ENCODE measurements around the gene VAV2.

GRCh38 chr9:133876144-133876543, 116.0 kb downstream of the VAV2 start:
- no peak for TF ChIP-seq USF1 (IDR thresholded peaks at IDR 0.05)
- TF ChIP-seq RAD21 (IDR thresholded peaks at IDR 0.05; ENCODE audit: low read depth) = no peak
- TF ChIP-seq EP300 (IDR thresholded peaks at IDR 0.05; ENCODE audit: borderline replicate concordance) = no peak
- TF ChIP-seq TEAD4 (IDR thresholded peaks at IDR 0.05) = no peak
- TF ChIP-seq CEBPB (IDR thresholded peaks at IDR 0.05) = no peak
- TF ChIP-seq MAX (IDR thresholded peaks at IDR 0.05) = no peak
- no peak for TF ChIP-seq CREB1 (IDR thresholded peaks at IDR 0.05; ENCODE audit: low read depth)
- TF ChIP-seq TAF1 (IDR thresholded peaks at IDR 0.05; ENCODE audit: low read depth) = no peak
- no peak for TF ChIP-seq TCF12 (IDR thresholded peaks at IDR 0.05; ENCODE audit: low read depth)
- no peak for TF ChIP-seq REST (IDR thresholded peaks at IDR 0.05; ENCODE audit: low read depth)
- TF ChIP-seq NFIC (IDR thresholded peaks at IDR 0.05) = no peak
- no peak for TF ChIP-seq FOXM1 (IDR thresholded peaks at IDR 0.05; ENCODE audit: borderline replicate concordance, low read depth)
- TF ChIP-seq YY1 (IDR thresholded peaks at IDR 0.05; ENCODE audit: low read depth) = no peak
